NCI-H2107 (cell line): ENCODE data around the gene FOCAD.

ENCODE experiments used
- DNase-seq: peaks from one replicate; lab custom pipeline; 2025; lab: John Stamatoyannopoulos, UW

FOCAD gene

GRCh38 chr9:20734275-20734674, 50.2 kb downstream of the FOCAD start:
- no peak for DNase-seq

GRCh38 chr9:20740304-20740703, 56.2 kb downstream of the FOCAD start:
- no peak for DNase-seq

- DNase-seq = no peak
These were observed 57.0 kb downstream of the FOCAD start for GRCh38 chr9:20740929-20741582.

GRCh38 chr9:20742833-20743232, 58.8 kb downstream of the FOCAD start:
- DNase-seq = no peak

- DNase-seq = no peak
These were observed 60.1 kb downstream of the FOCAD start for GRCh38 chr9:20744036-20744630.

GRCh38 chr9:20746967-20747366, 62.9 kb downstream of the FOCAD start:
- no peak for DNase-seq

GRCh38 chr9:20749496-20750198, 65.6 kb downstream of the FOCAD start:
- no peak for DNase-seq

- DNase-seq = no peak
These were observed 69.7 kb downstream of the FOCAD start for GRCh38 chr9:20753761-20754160.

- DNase-seq = no peak
These were observed 70.5 kb downstream of the FOCAD start for GRCh38 chr9:20754556-20754955.

GRCh38 chr9:20760246-20760891, 76.3 kb downstream of the FOCAD start:
- no peak for DNase-seq

GRCh38 chr9:20770947-20771346, 86.9 kb downstream of the FOCAD start:
- DNase-seq = no peak

GRCh38 chr9:20771729-20772128, 87.7 kb downstream of the FOCAD start:
- no peak for DNase-seq

GRCh38 chr9:20775683-20776082, 91.6 kb downstream of the FOCAD start:
- no peak for DNase-seq

- no peak for DNase-seq
These were observed 97.0 kb downstream of the FOCAD start for GRCh38 chr9:20781092-20781491.

- DNase-seq = no peak
These were observed 98.2 kb downstream of the FOCAD start for GRCh38 chr9:20782289-20782688.

GRCh38 chr9:20783057-20784038, 99.3 kb downstream of the FOCAD start:
- DNase-seq = no peak

GRCh38 chr9:20784196-20784595, 100.1 kb downstream of the FOCAD start:
- no peak for DNase-seq

GRCh38 chr9:20786807-20787206, 102.7 kb downstream of the FOCAD start:
- DNase-seq = no peak

GRCh38 chr9:20788526-20789451, 104.7 kb downstream of the FOCAD start:
- DNase-seq = no peak

- DNase-seq = no peak
These were observed 106.7 kb downstream of the FOCAD start for GRCh38 chr9:20790721-20791120.

GRCh38 chr9:20791682-20792081, 107.6 kb downstream of the FOCAD start:
- no peak for DNase-seq
